ENCODE measurements around the gene TLCD3B. TPM values are rescaled to one million over a fixed set of nuclear protein-coding genes. Genes with fewer than 3 reads are reported as not detected.

TLCD3B gene
- total and polyA plus RNA-seq, 9 of the 15 experiments (the other 6 are each of a cell fraction or from before 2014, with no cell fraction given), result 0.10 to 0.52 (median 0.23) TPM; not detected in 4

DNA sequence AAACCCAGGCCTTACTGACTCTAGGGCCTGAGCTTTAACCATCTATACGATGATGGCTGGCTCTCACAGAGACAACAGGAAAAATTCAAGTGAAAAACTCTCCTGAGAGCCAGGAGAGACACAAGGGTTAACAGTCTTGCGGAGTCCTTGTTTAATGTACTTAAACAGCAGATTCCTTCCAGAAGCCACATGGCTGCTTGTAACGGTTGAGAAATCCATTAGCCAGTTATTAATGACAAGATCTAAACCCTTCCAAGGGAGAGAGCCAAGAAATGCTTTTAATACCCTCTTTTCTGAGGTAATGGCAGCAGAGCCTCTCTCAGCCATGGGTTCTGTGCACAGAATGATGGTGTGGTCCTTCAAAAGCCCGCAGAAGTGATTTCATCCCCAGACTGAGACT is 29.3 kb upstream of the TLCD3B start (continued):
- TF ChIP-seq, protein P1, sequence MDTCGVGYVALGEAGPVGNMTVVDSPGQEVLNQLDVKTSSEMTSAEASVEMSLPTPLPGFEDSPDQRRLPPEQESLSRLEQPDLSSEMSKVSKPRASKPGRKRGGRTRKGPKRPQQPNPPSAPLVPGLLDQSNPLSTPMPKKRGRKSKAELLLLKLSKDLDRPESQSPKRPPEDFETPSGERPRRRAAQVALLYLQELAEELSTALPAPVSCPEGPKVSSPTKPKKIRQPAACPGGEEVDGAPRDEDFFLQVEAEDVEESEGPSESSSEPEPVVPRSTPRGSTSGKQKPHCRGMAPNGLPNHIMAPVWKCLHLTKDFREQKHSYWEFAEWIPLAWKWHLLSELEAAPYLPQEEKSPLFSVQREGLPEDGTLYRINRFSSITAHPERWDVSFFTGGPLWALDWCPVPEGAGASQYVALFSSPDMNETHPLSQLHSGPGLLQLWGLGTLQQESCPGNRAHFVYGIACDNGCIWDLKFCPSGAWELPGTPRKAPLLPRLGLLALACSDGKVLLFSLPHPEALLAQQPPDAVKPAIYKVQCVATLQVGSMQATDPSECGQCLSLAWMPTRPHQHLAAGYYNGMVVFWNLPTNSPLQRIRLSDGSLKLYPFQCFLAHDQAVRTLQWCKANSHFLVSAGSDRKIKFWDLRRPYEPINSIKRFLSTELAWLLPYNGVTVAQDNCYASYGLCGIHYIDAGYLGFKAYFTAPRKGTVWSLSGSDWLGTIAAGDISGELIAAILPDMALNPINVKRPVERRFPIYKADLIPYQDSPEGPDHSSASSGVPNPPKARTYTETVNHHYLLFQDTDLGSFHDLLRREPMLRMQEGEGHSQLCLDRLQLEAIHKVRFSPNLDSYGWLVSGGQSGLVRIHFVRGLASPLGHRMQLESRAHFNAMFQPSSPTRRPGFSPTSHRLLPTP (IDR thresholded peaks at IDR 0.05; ENCODE audit: borderline replicate concordance, extremely low read depth, insufficient read length), result no peak
- no peak for TF ChIP-seq ZFP1 (CRISPR knock-in tag; IDR thresholded peaks at IDR 0.05)
- TF ChIP-seq SRSF3 (IDR thresholded peaks at IDR 0.05; ENCODE audit: insufficient read depth, low read length), result no peak
- no peak for TF ChIP-seq ARNT (IDR thresholded peaks at IDR 0.05)
- no peak for TF ChIP-seq ZNF140 (CRISPR knock-in tag; IDR thresholded peaks at IDR 0.05)
- TF ChIP-seq, protein P2, sequence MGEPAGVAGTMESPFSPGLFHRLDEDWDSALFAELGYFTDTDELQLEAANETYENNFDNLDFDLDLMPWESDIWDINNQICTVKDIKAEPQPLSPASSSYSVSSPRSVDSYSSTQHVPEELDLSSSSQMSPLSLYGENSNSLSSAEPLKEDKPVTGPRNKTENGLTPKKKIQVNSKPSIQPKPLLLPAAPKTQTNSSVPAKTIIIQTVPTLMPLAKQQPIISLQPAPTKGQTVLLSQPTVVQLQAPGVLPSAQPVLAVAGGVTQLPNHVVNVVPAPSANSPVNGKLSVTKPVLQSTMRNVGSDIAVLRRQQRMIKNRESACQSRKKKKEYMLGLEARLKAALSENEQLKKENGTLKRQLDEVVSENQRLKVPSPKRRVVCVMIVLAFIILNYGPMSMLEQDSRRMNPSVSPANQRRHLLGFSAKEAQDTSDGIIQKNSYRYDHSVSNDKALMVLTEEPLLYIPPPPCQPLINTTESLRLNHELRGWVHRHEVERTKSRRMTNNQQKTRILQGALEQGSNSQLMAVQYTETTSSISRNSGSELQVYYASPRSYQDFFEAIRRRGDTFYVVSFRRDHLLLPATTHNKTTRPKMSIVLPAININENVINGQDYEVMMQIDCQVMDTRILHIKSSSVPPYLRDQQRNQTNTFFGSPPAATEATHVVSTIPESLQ (CRISPR knock-in tag; IDR thresholded peaks at IDR 0.05), result no peak
- TF ChIP-seq NR4A1 (CRISPR knock-in tag; IDR thresholded peaks at IDR 0.05), result no peak
- no peak for TF ChIP-seq NR4A1 (tag; IDR thresholded peaks at IDR 0.05)

All from K562 (cell line).